Ovary (tissue), 9 donors: ENCODE results near the gene MEI1. TPM values are rescaled to one million over a fixed set of nuclear protein-coding genes. Genes with fewer than 3 reads are reported as not detected.

Source experiments
- DNase-seq, 5 donors: peaks; one replicate each; pipeline ENCODE4 v3.0.0-alpha.2; 2019 to 2020
- H3K27ac ChIP-seq, 2 donors: fragments of 200-600 bp; one replicate each; pipeline versions ENCODE4 v1.5.1 to v1.8.0; 2019 to 2022
- H3K27me3 ChIP-seq: fragments of 200-600 bp; one replicate; pipeline ENCODE4 v1.8.0; 2022
- H3K36me3 ChIP-seq: fragments of 200-600 bp; sonication (generic); one replicate; pipeline ENCODE4 v1.5.1; 2019
- H3K4me1 ChIP-seq: one replicate; pipeline ENCODE4 v1.8.1; 2013; ENCODE audit warnings: mild to moderate bottlenecking, moderate library complexity; ENCODE audit not compliant: insufficient read depth
- H3K4me3 ChIP-seq: fragments of 200-600 bp; sonication (generic); one replicate; pipeline ENCODE4 v1.5.1; 2017
- H3K9me3 ChIP-seq, 2 donors: fragments of 200-600 bp in 1 of 2; sonication (generic) in 1 of 2; one replicate each; pipeline versions ENCODE4 v1.5.1 to v1.8.1; 2013 to 2019; ENCODE audit warnings: mild to moderate bottlenecking in 1 of 2, moderate library complexity in 1 of 2
- EP300 ChIP-seq: sonication (generic); formaldehyde crosslinking; IDR thresholded peaks from one replicate; pipeline ENCODE4 v1.6.1; 2017; ENCODE audit warnings: antibody characterized with exemption
- POLR2A ChIP-seq: fragments of 450-650 bp; IDR thresholded peaks from one replicate; pipeline ENCODE4 v1.6.1; 2017; ENCODE audit warnings: antibody characterized with exemption, mild to moderate bottlenecking, moderate library complexity
- WGBS, 3 donors: extraction: QIAGEN DNeasy Blood & Tissue Kit in 1 of 3; methylation state at CpG; one replicate each; pipeline versions ENCODE4 v1.1.5 to v1.1.7; 2013 to 2017; 5-methylcytosine and 5-hydroxymethylcytosine counted together
- intact Hi-C, 4 donors: fragments of 100-400 bp; cut with DNase I; formaldehyde crosslinking; loops; one replicate each; pipeline versions ENCODE4 v1.11.0 to v1.15.1; 2022 to 2023
- polyA plus RNA-seq, 2 donors: library from polyadenylated mRNA; stranded (reverse); fragments of 200-250 nt in 1 of 2; fragments of 350-450 nt in 1 of 2; fragmentation: Illumina TruSeq in 1 of 2; extraction: RNeasy Lipid Tissue Mini Kit (QIAGEN cat#74804) in 1 of 2; gene quantifications; one replicate each; pipeline ENCODE4 v1.2.3, GENCODE V29; 2013 to 2014
- total RNA-seq, 7 donors: library from RNA; depleted of rRNA in 2 of 7; stranded (reverse); fragments of >200 nt in 2 of 7; fragmentation: NEBNext Ultra II Directional in 3 of 7; extraction: Animal tissue kit (Norgen Biotek cat#: 25700) in 3 of 7; gene quantifications; one replicate each; pipeline versions ENCODE4 v1.1.0 to v1.2.4, GENCODE V29; 2016 to 2023
- TF ChIP-seq, protein P1 (sequence below), 3 donors: fragments of 450-650 bp in 2 of 3; fragments of 200-600 bp in 1 of 3; IDR thresholded peaks; one replicate each; pipeline versions ENCODE4 v1.5.1 to v1.8.0; 2016 to 2022; ENCODE audit warnings: antibody characterized with exemption in 3 of 3, mild to moderate bottlenecking in 1 of 3
- donor health status: DM: no; HTN: no; CAD: no; lungs with moderate emphysema.
- donor health status: DM: no; HTN: no; CAD: no.
- donor health status: Bipolar disorder and iron deficiency.
- donor health status: DM: yes; HTN: yes; CAD: no.
- donor health status: DM: no; HTN: no; CAD: no.
- donor health status: DM: yes; HTN: yes; CAD: no.

Gene MEI1
- total and polyA plus RNA-seq, 9 donors: 0.25 to 2.6 (median 1.1) TPM

GRCh38 chr22:41826430-41827383 is 127.4 kb downstream of the MEI1 start:
- no peaks in the 10 kb centered on the region for H3K27me3 ChIP-seq
- 57 to 69% (median 63%) methylated on average over 11 of the region's 11 CpGs for WGBS, 3 donors
- H3K36me3 ChIP-seq: no peaks in the 10 kb centered on the region
- intact Hi-C loops: loop anchor here in 2 of 4 donors (10.0 kb wide), 1 partner anchor 118 kb away; the partner anchor contains the start of gene CENPM (in 2 of the 2)
- no peaks in the 10 kb centered on the region for H3K9me3 ChIP-seq
- peaks cover 7% of the 10 kb centered on the region for H3K4me1 ChIP-seq
- no peak overlapping the region for H3K4me3 ChIP-seq
- TF ChIP-seq, protein P1, sequence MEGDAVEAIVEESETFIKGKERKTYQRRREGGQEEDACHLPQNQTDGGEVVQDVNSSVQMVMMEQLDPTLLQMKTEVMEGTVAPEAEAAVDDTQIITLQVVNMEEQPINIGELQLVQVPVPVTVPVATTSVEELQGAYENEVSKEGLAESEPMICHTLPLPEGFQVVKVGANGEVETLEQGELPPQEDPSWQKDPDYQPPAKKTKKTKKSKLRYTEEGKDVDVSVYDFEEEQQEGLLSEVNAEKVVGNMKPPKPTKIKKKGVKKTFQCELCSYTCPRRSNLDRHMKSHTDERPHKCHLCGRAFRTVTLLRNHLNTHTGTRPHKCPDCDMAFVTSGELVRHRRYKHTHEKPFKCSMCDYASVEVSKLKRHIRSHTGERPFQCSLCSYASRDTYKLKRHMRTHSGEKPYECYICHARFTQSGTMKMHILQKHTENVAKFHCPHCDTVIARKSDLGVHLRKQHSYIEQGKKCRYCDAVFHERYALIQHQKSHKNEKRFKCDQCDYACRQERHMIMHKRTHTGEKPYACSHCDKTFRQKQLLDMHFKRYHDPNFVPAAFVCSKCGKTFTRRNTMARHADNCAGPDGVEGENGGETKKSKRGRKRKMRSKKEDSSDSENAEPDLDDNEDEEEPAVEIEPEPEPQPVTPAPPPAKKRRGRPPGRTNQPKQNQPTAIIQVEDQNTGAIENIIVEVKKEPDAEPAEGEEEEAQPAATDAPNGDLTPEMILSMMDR (IDR thresholded peaks at IDR 0.05): no peak
- peak in 1 of 5 donors; percentile 22 for DNase-seq
- no peak overlapping the region for H3K27ac ChIP-seq

DNA sequence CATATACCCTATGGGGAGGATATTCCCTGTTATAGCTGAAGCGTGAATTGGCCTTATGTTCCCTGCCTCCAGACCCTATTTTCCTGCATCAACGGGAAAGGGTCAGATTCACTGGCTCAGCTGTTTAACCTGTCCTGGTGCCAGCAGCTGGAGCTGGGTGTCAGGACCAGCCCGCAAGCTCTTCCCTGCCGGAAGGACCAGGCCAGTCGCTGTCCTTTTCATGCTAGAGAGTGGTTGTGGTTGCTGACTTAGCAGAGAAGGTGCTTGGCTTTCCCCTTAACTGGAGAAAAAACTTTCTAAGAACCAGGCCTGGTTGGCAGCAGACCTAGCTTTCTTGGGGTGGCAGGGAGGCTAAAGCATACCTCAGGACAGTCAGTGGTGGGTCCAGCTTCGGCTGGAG is 128.4 kb downstream of the MEI1 start:
- Histone ChIP-seq H3K27me3 (no peaks in the 10 kb centered on the region), H3K27ac (no peak overlapping the region), H3K4me3 (no peak overlapping the region), H3K4me1 (peaks cover 7% of the 10 kb centered on the region), H3K9me3 (no peaks in the 10 kb centered on the region), H3K36me3 (no peaks in the 10 kb centered on the region)
- DNase-seq: no peak
- 84 to 91% (median 88%) methylated on average over 6 of the region's 6 CpGs for WGBS, 3 donors
- intact Hi-C loops: loop anchor here in 2 of 4 donors (10.0 kb wide), 1 partner anchor 117 kb away; the partner anchor contains the start of gene CENPM (in 2 of the 2)
- TF ChIP-seq POLR2A (no peak), EP300 (no peak)
- TF ChIP-seq, protein P1 (IDR thresholded peaks at IDR 0.05): no peak

DNA sequence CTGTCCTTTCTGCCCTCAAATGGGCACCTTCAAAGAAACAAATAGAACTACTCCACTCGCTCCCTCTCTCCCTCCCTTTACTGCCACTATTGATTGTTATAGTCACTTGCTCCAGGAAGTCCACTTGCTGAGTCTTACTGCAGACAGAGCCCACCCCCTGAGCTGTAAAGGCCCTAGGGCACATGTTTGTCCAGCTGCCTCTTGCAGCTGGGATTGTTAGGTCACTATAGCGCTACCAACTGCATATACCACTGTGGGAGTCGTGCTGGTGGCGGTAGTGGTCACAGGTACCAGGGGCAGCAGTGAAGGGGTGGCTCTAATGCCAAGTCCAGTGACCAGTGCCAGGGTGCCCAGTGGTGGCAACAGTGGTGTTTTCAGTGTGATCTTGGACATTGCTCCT is 129.2 kb downstream of the MEI1 start:
- no peaks in the 10 kb centered on the region for H3K9me3 ChIP-seq
- H3K27ac ChIP-seq: no peak overlapping the region
- intact Hi-C loops: loop anchor here in 2 of 4 donors (10.0 kb wide), 1 partner anchor 116 kb away; the partner anchor contains the start of gene CENPM (in 2 of the 2)
- DNase-seq: no peak
- H3K4me1 ChIP-seq: peaks cover 7% of the 10 kb centered on the region
- no peaks in the 10 kb centered on the region for H3K36me3 ChIP-seq
- H3K27me3 ChIP-seq: no peaks in the 10 kb centered on the region
- no peak for TF ChIP-seq POLR2A
- TF ChIP-seq, protein P1 (IDR thresholded peaks at IDR 0.05): no peak
- TF ChIP-seq EP300: no peak
- H3K4me3 ChIP-seq: no peak overlapping the region
- 87 to 97% (median 94%) methylated on average over 4 of the region's 4 CpGs for WGBS, 3 donors

GRCh38 chr22:41830174-41830573 is 130.9 kb downstream of the MEI1 start:
- DNase-seq: no peak
- 89 to 97% (median 95%) methylated on average over 3 of the region's 3 CpGs for WGBS, 3 donors
- Histone ChIP-seq H3K27ac (no peak overlapping the region), H3K4me1 (peaks cover 7% of the 10 kb centered on the region), H3K4me3 (no peak overlapping the region), H3K36me3 (no peaks in the 10 kb centered on the region), H3K9me3 (no peaks in the 10 kb centered on the region), H3K27me3 (no peaks in the 10 kb centered on the region)
- intact Hi-C loops: no loop called here
- TF ChIP-seq, protein P1 (IDR thresholded peaks at IDR 0.05): no peak
- TF ChIP-seq EP300 (no peak), POLR2A (no peak)
